Measurements from ENCODE around the gene F10.

F10 gene

DNA sequence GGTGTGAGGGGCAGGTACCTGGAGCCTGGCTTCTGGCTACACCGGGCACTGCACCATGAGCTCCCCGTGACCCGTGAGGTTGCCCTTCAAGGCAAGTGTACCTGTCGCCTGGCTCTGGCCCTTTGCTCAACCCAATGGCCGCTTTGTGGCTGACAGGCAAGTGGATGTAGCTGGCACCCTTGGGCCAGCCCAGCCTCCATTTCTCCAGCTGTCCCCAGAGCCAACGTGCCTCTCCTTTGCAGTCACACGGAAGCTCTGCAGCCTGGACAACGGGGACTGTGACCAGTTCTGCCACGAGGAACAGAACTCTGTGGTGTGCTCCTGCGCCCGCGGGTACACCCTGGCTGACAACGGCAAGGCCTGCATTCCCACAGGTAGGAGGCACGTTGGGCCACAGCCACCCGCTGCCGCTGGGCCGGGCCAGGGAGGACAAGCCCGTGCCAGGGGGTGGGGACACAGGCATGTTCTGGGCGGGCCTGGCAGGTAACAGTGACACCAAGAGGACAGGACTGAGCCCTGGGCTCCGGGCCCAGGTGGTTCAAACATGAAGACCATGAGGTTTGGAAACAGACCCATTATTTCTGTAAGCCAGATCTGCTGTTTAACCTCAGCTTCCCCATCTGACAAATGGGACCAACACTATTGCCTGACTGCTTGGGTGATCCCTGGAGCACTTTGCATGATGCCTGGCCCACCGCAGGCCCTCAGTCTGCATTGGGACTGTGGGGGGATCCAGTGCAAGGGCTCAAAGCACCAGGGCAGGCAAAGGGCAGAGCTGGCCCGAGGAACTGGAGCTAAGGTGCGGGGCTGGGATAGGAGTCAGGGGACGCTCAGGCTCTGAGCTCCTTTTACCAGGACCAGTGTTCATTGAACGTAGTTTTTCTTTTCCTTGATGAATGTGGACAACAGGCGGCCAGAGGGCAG lies 18.3 kb downstream of the F10 start:
- Histone ChIP-seq H3K27ac (replicated peaks) (no peak overlapping the region), H3K27me3 (ENCODE audit: insufficient read depth, poor library complexity, severe bottlenecking) (no peaks in the 10 kb centered on the region), H3K4me3 (replicated peaks; ENCODE audit: insufficient read depth, low read length) (no peak overlapping the region)
- TF ChIP-seq GABPA (IDR thresholded peaks at IDR 0.05; ENCODE audit: low read depth) (no peak), SPI1 (IDR thresholded peaks at IDR 0.05; ENCODE audit: borderline replicate concordance, low read depth) (no peak), POLR2AphosphoS5 (IDR thresholded peaks at IDR 0.05; ENCODE audit: low read depth) (no peak)
- TF ChIP-seq, protein P1, sequence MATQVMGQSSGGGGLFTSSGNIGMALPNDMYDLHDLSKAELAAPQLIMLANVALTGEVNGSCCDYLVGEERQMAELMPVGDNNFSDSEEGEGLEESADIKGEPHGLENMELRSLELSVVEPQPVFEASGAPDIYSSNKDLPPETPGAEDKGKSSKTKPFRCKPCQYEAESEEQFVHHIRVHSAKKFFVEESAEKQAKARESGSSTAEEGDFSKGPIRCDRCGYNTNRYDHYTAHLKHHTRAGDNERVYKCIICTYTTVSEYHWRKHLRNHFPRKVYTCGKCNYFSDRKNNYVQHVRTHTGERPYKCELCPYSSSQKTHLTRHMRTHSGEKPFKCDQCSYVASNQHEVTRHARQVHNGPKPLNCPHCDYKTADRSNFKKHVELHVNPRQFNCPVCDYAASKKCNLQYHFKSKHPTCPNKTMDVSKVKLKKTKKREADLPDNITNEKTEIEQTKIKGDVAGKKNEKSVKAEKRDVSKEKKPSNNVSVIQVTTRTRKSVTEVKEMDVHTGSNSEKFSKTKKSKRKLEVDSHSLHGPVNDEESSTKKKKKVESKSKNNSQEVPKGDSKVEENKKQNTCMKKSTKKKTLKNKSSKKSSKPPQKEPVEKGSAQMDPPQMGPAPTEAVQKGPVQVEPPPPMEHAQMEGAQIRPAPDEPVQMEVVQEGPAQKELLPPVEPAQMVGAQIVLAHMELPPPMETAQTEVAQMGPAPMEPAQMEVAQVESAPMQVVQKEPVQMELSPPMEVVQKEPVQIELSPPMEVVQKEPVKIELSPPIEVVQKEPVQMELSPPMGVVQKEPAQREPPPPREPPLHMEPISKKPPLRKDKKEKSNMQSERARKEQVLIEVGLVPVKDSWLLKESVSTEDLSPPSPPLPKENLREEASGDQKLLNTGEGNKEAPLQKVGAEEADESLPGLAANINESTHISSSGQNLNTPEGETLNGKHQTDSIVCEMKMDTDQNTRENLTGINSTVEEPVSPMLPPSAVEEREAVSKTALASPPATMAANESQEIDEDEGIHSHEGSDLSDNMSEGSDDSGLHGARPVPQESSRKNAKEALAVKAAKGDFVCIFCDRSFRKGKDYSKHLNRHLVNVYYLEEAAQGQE (IDR thresholded peaks at IDR 0.05; ENCODE audit: insufficient replicate concordance, low read depth): no peak
- no peak for DNase-seq (ENCODE audit: low read depth in 1 of 2, low spot score in 1 of 2)

DNA sequence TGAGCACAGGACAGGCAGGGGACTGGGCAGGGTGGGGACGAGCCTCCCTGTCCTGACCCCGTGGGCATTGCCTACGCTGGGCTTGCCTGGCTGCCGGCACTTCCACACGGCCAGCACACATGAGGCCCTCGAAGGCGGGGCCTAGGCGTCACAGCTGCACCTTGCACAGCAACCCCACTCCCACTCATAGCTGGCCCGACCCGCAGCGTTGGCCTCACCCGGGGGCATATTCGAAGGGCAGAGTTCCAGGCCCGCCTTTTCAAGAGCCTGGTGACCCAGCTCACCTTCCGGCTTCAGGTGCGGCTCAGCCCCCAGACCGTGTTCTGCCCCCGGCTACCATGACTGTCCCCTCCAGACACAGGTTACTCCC lies 19.0 kb downstream of the F10 start:
- TF ChIP-seq, protein P1 (IDR thresholded peaks at IDR 0.05; ENCODE audit: insufficient replicate concordance, low read depth): no peak
- TF ChIP-seq GABPA (IDR thresholded peaks at IDR 0.05; ENCODE audit: low read depth): no peak
- TF ChIP-seq POLR2AphosphoS5 (IDR thresholded peaks at IDR 0.05; ENCODE audit: low read depth): no peak
- TF ChIP-seq SPI1 (IDR thresholded peaks at IDR 0.05; ENCODE audit: borderline replicate concordance, low read depth): no peak
- TF ChIP-seq, protein P2, sequence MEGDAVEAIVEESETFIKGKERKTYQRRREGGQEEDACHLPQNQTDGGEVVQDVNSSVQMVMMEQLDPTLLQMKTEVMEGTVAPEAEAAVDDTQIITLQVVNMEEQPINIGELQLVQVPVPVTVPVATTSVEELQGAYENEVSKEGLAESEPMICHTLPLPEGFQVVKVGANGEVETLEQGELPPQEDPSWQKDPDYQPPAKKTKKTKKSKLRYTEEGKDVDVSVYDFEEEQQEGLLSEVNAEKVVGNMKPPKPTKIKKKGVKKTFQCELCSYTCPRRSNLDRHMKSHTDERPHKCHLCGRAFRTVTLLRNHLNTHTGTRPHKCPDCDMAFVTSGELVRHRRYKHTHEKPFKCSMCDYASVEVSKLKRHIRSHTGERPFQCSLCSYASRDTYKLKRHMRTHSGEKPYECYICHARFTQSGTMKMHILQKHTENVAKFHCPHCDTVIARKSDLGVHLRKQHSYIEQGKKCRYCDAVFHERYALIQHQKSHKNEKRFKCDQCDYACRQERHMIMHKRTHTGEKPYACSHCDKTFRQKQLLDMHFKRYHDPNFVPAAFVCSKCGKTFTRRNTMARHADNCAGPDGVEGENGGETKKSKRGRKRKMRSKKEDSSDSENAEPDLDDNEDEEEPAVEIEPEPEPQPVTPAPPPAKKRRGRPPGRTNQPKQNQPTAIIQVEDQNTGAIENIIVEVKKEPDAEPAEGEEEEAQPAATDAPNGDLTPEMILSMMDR (IDR thresholded peaks at IDR 0.05; ENCODE audit: insufficient read depth, low read length): no peak
- Histone ChIP-seq H3K27me3 (ENCODE audit: insufficient read depth, poor library complexity, severe bottlenecking) (no peaks in the 10 kb centered on the region), H3K27ac (replicated peaks) (no peak overlapping the region), H3K4me3 (replicated peaks; ENCODE audit: insufficient read depth, low read length) (no peak overlapping the region)
- no peak for DNase-seq (ENCODE audit: low read depth in 1 of 2, low spot score in 1 of 2)

- Histone ChIP-seq H3K27ac (replicated peaks) (no peak overlapping the region), H3K4me3 (replicated peaks; ENCODE audit: insufficient read depth, low read length) (no peak overlapping the region), H3K27me3 (ENCODE audit: insufficient read depth, poor library complexity, severe bottlenecking) (no peaks in the 10 kb centered on the region)
- TF ChIP-seq SPI1 (IDR thresholded peaks at IDR 0.05; ENCODE audit: borderline replicate concordance, low read depth) (no peak), GABPA (IDR thresholded peaks at IDR 0.05; ENCODE audit: low read depth) (no peak), POLR2AphosphoS5 (IDR thresholded peaks at IDR 0.05; ENCODE audit: low read depth) (no peak)
- TF ChIP-seq, protein P1 (IDR thresholded peaks at IDR 0.05; ENCODE audit: insufficient replicate concordance, low read depth): no peak
- TF ChIP-seq, protein P2 (IDR thresholded peaks at IDR 0.05; ENCODE audit: insufficient read depth, low read length): no peak
- DNase-seq (ENCODE audit: low read depth in 1 of 2, low spot score in 1 of 2): no peak
These were observed 20.3 kb downstream of the F10 start for GRCh38 chr13:113142876-113143275.
